GM21526 (cell line): ENCODE results near the gene PYGO1.

ENCODE experiments used
- ATAC-seq: cut with Tn5 transposase; IDR thresholded peaks from one replicate; pipeline ENCODE4 v1.9.1; 2021; ENCODE audit warnings: moderate library complexity; ENCODE audit not compliant: unreplicated experiment, low FRiP score

Gene PYGO1

GRCh38 chr15:55573224-55573623 lies 14.9 kb downstream of the PYGO1 start:
- ATAC-seq = no peak

- no peak for ATAC-seq
These were observed 23.6 kb downstream of the PYGO1 start for GRCh38 chr15:55564347-55565145.

- no peak for ATAC-seq
These were observed 25.5 kb downstream of the PYGO1 start for GRCh38 chr15:55562601-55563000.

- no peak for ATAC-seq
These were observed 33.1 kb downstream of the PYGO1 start for GRCh38 chr15:55555089-55555488.

GRCh38 chr15:55552926-55553325 lies 35.2 kb downstream of the PYGO1 start:
- ATAC-seq = no peak

- ATAC-seq = no peak
These were observed 35.7 kb downstream of the PYGO1 start for GRCh38 chr15:55552451-55552850.

GRCh38 chr15:55549305-55549704 lies 38.8 kb downstream of the PYGO1 start:
- no peak for ATAC-seq

GRCh38 chr15:55546718-55547117 lies 41.4 kb downstream of the PYGO1 start:
- no peak for ATAC-seq

- ATAC-seq = no peak
These were observed 52.7 kb downstream of the PYGO1 start for GRCh38 chr15:55535436-55535835.

- ATAC-seq = no peak
These were observed 55.2 kb downstream of the PYGO1 start for GRCh38 chr15:55532944-55533343.

GRCh38 chr15:55530861-55531313 lies 57.3 kb downstream of the PYGO1 start:
- ATAC-seq = no peak

GRCh38 chr15:55528812-55529211 lies 59.3 kb downstream of the PYGO1 start:
- ATAC-seq = no peak

- ATAC-seq = no peak
These were observed 61.0 kb downstream of the PYGO1 start for GRCh38 chr15:55527150-55527549.

- ATAC-seq = no peak
These were observed 61.5 kb downstream of the PYGO1 start for GRCh38 chr15:55526559-55527036.

GRCh38 chr15:55522742-55523450 lies 65.2 kb downstream of the PYGO1 start:
- ATAC-seq = no peak

GRCh38 chr15:55518641-55519040 lies 69.5 kb downstream of the PYGO1 start:
- ATAC-seq = no peak

GRCh38 chr15:55518009-55518408 lies 70.1 kb downstream of the PYGO1 start:
- ATAC-seq = no peak

GRCh38 chr15:55515991-55516776 lies 72.0 kb downstream of the PYGO1 start:
- no peak for ATAC-seq

- no peak for ATAC-seq
These were observed 72.7 kb downstream of the PYGO1 start for GRCh38 chr15:55515491-55515890.

- ATAC-seq = no peak
These were observed 73.7 kb downstream of the PYGO1 start for GRCh38 chr15:55514414-55514850.
